ENCODE data around the gene OVAAL.

DNA sequence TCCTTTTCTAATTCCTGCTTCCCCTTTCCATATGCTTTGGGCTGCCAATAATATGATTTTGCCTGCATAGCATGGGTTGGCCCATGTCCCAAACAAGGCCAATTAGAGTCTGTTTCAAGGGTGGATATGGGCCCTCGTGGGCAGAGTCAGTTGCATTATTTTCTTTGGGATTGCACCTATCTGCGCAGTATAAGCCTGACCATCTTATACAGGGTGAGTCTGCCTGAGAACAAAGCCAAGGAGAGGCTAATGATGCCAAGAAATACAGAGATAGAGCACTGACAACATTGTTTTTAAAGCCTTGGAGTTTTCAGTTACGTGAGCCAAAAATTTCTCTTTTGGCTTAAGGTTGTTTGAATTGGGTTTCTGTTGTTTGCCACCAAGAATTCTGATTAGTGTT lies 18.6 kb downstream of the OVAAL start:
- TF ChIP-seq, protein P1, sequence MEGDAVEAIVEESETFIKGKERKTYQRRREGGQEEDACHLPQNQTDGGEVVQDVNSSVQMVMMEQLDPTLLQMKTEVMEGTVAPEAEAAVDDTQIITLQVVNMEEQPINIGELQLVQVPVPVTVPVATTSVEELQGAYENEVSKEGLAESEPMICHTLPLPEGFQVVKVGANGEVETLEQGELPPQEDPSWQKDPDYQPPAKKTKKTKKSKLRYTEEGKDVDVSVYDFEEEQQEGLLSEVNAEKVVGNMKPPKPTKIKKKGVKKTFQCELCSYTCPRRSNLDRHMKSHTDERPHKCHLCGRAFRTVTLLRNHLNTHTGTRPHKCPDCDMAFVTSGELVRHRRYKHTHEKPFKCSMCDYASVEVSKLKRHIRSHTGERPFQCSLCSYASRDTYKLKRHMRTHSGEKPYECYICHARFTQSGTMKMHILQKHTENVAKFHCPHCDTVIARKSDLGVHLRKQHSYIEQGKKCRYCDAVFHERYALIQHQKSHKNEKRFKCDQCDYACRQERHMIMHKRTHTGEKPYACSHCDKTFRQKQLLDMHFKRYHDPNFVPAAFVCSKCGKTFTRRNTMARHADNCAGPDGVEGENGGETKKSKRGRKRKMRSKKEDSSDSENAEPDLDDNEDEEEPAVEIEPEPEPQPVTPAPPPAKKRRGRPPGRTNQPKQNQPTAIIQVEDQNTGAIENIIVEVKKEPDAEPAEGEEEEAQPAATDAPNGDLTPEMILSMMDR (IDR thresholded peaks at IDR 0.05): no peak
- TF ChIP-seq POLR2A (IDR thresholded peaks at IDR 0.05): no peak

Measured in right lobe of liver (tissue), 4 donors.